CMK (cell line): Measurements from ENCODE around the gene ATXN1.
"Not testable (repeated sequence)": the region's sequence is repeated elsewhere in the genome, so short reads cannot be mapped to it uniquely, and the experiment has no call there.

Experiments used
- DNase-seq: peaks from one replicate; pipeline ENCODE4 v3.0.0-alpha.2; 2010; ENCODE audit warnings: low read depth

Gene ATXN1

DNA sequence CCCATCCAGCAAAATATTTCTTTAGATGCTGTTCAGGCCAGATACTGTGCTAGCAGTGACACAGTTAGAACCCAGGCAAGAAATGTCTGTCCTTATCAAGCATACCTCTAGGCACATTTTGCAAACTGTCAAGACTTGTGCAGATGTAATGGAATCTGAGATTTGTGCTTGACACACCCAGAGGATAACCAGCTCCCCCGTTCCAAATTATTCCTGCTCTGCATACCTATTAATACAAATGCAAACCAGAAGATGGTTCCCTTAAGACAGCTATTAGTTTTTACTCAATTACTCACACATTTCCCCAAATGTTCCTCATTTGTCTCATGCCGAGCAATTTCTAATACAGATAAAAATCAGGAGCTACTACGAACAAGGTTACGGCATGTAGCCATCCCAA, 40.4 kb downstream of the ATXN1 start:
- no peak for DNase-seq

DNA sequence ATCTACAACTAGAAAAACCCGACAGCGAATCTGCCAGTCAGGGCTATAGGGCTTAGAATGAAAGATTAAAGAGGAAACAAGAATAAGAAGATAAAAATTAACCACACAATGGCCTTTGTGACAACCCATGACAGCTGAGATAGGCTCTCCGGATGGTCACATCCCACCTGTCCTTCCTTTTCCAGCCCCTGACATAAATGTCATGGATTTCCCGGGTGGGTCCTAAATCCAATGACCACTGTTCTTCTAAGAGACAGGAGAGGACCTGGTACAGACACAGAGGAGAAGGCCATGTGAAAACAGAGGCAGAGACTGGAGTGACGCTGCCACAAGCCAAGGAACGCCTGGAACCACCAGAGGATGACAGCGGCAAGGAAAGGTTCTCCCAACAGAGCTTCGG, 41.8 kb downstream of the ATXN1 start:
- no peak for DNase-seq

DNA sequence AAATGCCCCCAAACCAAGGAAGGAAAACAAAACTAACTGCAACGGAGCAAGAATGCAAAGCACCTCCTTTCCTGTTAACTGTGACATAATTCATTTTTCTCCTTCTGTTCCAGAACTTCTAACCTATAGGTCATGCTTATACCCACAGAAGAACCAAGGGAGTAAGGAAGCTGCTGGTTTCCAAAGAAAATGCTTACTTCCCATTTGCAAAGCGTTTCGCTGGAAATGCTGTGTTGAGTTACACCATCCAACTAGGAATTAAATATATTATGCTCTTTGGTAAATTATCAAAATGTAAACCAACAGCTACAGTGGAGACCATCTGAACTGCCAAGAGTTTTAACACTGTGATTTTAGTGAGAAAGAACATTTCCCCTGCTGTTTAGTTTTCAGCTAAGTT, 42.9 kb downstream of the ATXN1 start:
- no peak for DNase-seq

GRCh38 chr6:16717275-16717942, 43.9 kb downstream of the ATXN1 start:
- no peak for DNase-seq

- no peak for DNase-seq
Observed at GRCh38 chr6:16716321-16716858, 44.9 kb downstream of the ATXN1 start.

GRCh38 chr6:16713597-16713996, 47.7 kb downstream of the ATXN1 start:
- DNase-seq, result no peak

DNA sequence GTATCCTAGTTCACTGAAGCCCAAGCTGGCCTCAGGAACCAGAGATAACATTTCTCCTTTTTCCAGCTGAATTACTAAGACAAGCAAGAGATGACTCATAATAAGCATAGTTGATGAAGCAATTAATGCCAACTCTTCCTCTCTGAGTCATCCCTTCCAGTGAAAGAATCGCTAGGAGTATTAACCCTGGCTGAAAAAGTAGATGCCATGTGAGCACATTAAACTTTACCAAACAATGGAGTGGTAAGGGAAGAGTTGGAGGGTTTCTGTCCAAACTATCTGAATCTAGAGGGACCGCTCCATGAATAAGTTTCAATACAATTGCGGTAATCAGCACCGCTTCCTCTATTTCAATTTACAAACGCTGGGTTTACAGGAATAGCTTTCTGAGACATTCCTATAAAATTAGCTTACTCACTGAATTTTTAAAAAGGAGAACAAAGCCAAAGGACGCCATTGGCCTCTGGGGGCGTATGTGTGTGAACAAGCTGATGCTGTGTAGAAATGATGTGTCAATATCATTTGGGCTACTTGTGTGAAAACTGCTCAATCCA, 48.3 kb downstream of the ATXN1 start:
- peak; percentile 4 for DNase-seq

GRCh38 chr6:16712255-16712930, 48.9 kb downstream of the ATXN1 start:
- DNase-seq, result no peak

DNA sequence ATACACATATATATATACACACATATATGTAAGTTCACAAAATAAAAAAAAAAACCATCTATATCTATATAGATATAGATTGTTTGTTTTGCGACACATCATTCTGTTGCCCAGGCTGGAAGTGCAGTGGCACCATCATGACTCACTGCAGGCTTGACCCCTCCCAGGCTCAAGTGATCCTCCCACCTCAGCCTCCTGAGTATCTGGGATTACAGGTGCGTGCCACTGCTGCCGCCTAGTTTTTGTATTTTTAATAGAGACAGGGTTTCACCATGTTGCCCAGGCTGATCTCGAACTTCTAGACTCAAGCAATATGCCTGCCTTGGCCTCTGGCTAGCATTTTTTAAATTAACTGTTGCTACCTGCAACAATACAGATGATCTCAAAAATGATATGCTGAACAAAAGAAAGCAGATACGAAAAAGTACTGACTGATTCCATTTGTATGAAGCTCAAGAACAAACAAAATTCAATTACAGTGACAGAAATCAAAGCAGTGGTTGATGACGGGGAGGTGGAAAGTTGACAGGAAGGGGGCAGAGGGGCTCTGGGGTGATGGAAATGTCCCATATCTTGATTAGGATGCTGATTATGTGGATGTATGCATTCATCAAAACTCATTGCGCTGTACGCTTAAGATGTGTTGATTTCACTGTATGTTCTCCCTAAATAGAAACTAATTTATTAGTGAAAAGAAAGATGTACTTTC, 49.6 kb downstream of the ATXN1 start:
- DNase-seq, result no peak

- no peak for DNase-seq
Observed at GRCh38 chr6:16706911-16707783, 54.1 kb downstream of the ATXN1 start.

DNA sequence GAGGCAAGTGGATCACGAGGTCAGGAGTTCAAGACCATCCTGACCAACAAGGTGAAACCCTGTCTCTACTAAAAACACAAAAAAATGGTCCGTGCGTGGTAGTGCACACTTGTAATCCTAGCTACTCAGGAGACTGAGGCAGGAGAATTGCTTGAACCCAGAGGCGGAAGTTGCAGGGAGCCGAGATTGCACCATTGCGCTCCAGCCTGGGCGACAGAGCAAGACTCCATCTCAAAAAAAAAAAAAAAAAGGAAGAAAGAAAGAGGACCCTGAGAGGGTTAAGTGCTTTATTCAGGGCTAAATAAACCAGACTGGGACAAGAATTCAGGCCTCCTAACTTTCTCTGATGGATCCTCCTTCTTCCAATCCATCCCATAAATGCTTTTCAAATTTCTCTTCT, 54.8 kb downstream of the ATXN1 start:
- DNase-seq, result not testable (repeated sequence)

- DNase-seq, result no peak
Observed at GRCh38 chr6:16706029-16706428, 55.2 kb downstream of the ATXN1 start.

GRCh38 chr6:16705081-16705993, 55.9 kb downstream of the ATXN1 start:
- no peak for DNase-seq

- DNase-seq, result no peak
Observed at GRCh38 chr6:16704401-16705045, 56.7 kb downstream of the ATXN1 start.

DNA sequence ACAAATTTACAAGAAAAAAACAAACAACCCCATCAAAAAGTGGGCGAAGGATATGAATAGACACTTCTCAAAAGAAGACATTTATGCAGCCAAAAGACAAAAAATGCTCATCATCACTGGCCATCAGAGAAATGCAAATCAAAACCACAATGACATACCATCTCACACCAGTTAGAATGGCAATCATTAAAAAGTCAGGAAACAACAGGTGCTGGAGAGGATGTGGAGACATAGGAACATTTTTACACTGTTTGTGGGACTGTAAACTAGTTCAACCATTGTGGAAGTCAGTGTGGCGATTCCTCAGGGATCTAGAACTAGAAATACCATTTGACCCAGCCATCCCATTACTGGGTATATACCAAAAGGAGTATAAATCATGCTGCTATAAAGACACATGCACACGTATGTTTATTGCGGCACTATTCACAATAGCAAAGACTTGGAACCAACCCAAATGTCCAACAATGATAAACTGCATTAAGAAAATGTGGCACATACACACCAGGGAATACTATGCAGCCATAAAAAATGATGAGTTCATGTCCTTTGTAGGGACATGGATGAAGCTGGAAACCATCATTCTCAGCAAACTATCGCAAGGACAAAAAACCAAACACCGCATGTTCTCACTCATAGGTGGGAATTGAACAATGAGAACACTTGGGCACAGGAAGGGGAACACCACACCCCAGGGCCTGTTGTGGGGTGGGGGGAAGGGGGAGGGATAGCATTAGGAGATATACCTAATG, 58.5 kb downstream of the ATXN1 start:
- DNase-seq, result not testable (repeated sequence)

- DNase-seq, result no peak
Observed at GRCh38 chr6:16700916-16701234, 60.4 kb downstream of the ATXN1 start.

DNA sequence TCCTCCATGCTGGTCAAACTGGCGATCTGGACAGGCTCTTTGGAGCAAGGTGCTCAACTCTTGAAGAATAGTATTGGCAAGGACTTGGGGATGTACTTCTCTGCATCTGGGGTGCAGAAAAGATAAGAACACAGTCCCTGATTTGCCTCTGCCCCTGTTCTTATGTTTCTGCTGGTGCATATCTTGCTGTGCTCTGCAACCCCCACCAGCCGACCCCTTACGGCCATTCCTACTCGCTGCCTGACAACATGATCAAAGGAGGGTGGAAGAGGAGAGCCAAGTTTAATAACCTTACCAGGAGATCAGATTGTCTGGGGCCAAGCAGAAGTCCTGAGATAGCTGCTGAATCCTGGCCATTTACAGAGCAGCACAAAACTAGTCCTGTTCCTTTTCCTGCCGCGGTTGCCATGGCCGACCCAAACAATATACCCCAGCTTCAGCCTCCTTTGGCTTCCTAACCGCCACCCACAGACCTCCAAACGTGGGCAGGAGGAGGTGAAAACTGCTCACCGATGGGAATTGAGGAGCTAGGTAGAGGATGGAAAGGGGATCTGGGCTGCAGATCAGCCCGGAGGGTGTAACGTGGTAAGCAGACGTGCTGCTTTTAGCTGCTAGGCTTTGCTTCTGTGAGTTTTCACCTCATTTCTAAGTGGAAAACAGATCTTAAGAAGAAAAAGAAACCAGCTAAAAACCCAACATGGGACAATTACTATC, 60.9 kb downstream of the ATXN1 start:
- peak; percentile 21 for DNase-seq

DNA sequence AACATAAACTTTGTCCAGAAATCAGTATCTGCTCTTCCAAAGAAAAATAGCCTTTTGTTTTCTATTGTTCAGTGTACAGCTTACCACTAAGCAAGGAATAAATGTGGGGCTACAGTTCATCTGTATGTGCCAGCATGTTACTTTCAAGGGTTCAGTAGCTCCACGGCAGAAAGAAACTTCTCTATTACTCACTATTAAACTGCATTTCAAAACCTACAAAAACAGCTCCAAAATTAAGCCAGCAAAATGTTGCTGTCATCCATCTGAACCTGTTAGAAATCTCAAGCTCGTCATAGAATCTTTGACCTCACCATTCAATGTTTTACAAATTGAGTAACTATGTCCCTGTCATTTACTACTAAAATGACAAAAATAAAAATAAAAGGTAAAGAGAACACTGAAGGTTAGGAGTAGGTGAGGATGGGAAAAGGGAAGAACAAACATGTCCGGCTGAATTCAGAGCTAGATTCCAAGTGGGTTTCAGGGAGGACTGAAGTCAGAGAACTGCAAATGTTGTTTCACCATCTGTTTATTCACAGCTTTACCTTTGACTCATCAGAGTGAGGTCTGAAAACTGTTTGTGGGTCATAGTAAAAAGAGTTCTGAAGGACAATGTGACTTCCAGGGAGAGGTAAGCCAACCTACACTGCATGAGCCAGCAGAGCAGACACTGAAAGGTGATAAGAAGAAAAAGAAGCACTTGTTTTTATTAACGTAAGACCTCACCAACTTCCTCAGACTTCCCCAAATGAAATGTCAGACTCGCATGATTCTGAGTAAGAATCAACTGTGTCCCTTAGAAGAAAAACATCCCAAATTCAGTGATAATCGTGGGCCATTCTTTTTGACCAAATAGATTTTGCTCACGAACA, 62.0 kb downstream of the ATXN1 start:
- DNase-seq, result no peak
